ENCODE measurements around the gene ST3GAL3.
A peak's percentile ranks its signal among the peaks of the same experiment; 100 is the strongest.

ST3GAL3 gene

GRCh38 chr1:43958351-43959255 lies 251.3 kb downstream of the ST3GAL3 start:
- DNase-seq (ENCODE audit: low read depth in 2 of 2, low spot score in 1 of 2), result no peak

- no peak for DNase-seq (ENCODE audit: low read depth in 2 of 2, low spot score in 1 of 2)
These were observed 253.5 kb downstream of the ST3GAL3 start for GRCh38 chr1:43960798-43961197.

- no peak for DNase-seq (ENCODE audit: low read depth in 2 of 2, low spot score in 1 of 2)
These were observed 254.4 kb downstream of the ST3GAL3 start for GRCh38 chr1:43961692-43962091.

GRCh38 chr1:43962324-43962723 lies 255.0 kb downstream of the ST3GAL3 start:
- no peak for DNase-seq (ENCODE audit: low read depth in 2 of 2, low spot score in 1 of 2)

GRCh38 chr1:43963006-43963405 lies 255.7 kb downstream of the ST3GAL3 start:
- no peak for DNase-seq (ENCODE audit: low read depth in 2 of 2, low spot score in 1 of 2)

- no peak for DNase-seq (ENCODE audit: low read depth in 2 of 2, low spot score in 1 of 2)
These were observed 256.6 kb downstream of the ST3GAL3 start for GRCh38 chr1:43963890-43964289.

- DNase-seq (ENCODE audit: low read depth in 2 of 2, low spot score in 1 of 2), result no peak
These were observed 258.0 kb downstream of the ST3GAL3 start for GRCh38 chr1:43965316-43965715.

- DNase-seq (ENCODE audit: low read depth in 2 of 2, low spot score in 1 of 2), result no peak
These were observed 261.1 kb downstream of the ST3GAL3 start for GRCh38 chr1:43968348-43968948.

GRCh38 chr1:43969416-43969745 lies 262.0 kb downstream of the ST3GAL3 start:
- no peak for DNase-seq (ENCODE audit: low read depth in 2 of 2, low spot score in 1 of 2)

- DNase-seq (ENCODE audit: low read depth in 2 of 2, low spot score in 1 of 2), result peak; percentile 81 to 90
These were observed 262.6 kb downstream of the ST3GAL3 start, which contains the start of gene DPH2 for GRCh38 chr1:43969746-43970466. Gene DPH2, plus strand, starts transcription at chr1:43970010. Its CDS starts 166 bp downstream, at chr1:43970176.

- DNase-seq (ENCODE audit: low read depth in 2 of 2, low spot score in 1 of 2), result no peak
These were observed 263.2 kb downstream of the ST3GAL3 start for GRCh38 chr1:43970502-43970901.

- DNase-seq (ENCODE audit: low read depth in 2 of 2, low spot score in 1 of 2), result no peak
These were observed 263.6 kb downstream of the ST3GAL3 start for GRCh38 chr1:43970911-43971310.

GRCh38 chr1:43971336-43971980 lies 264.1 kb downstream of the ST3GAL3 start:
- DNase-seq (ENCODE audit: low read depth in 2 of 2, low spot score in 1 of 2), result no peak

- no peak for DNase-seq (ENCODE audit: low read depth in 2 of 2, low spot score in 1 of 2)
These were observed 266.7 kb downstream of the ST3GAL3 start for GRCh38 chr1:43973981-43974442.

- peak; percentile 83 to 89 for DNase-seq (ENCODE audit: low read depth in 2 of 2, low spot score in 1 of 2)
These were observed 267.3 kb downstream of the ST3GAL3 start, which contains the start of gene ATP6V0B for GRCh38 chr1:43974443-43975248. Gene ATP6V0B, plus strand, starts transcription at chr1:43974960. Its CDS starts 81 bp downstream, at chr1:43975041.

GRCh38 chr1:43975249-43975961 lies 268.1 kb downstream of the ST3GAL3 start:
- no peak for DNase-seq (ENCODE audit: low read depth in 2 of 2, low spot score in 1 of 2)

GRCh38 chr1:43976045-43976444 lies 268.7 kb downstream of the ST3GAL3 start:
- DNase-seq (ENCODE audit: low read depth in 2 of 2, low spot score in 1 of 2), result no peak

GRCh38 chr1:43976890-43977289 lies 269.6 kb downstream of the ST3GAL3 start:
- DNase-seq (ENCODE audit: low read depth in 2 of 2, low spot score in 1 of 2), result no peak

GRCh38 chr1:43977376-43978263 lies 270.3 kb downstream of the ST3GAL3 start:
- DNase-seq (ENCODE audit: low read depth in 2 of 2, low spot score in 1 of 2), result no peak

Data from stimulated activated CD8-positive, alpha-beta memory T cell treated with anti-CD3 and anti-CD28 coated beads, Interleukin-4, amount 100 ng/mL, for 1 hour (primary cell).